Dedifferentiated amniotic fluid mesenchymal stem cell (primary cell): ENCODE results near the gene KRTAP5-4.
"Not testable (repeated sequence)": the region's sequence is repeated elsewhere in the genome, so short reads cannot be mapped to it uniquely, and the experiment has no call there.

Experiments
- DNase-seq: peaks from one replicate; pipeline ENCODE4 v3.0.0-alpha.2; 2016; ENCODE audit errors: extremely low spot score

Gene KRTAP5-4

DNA sequence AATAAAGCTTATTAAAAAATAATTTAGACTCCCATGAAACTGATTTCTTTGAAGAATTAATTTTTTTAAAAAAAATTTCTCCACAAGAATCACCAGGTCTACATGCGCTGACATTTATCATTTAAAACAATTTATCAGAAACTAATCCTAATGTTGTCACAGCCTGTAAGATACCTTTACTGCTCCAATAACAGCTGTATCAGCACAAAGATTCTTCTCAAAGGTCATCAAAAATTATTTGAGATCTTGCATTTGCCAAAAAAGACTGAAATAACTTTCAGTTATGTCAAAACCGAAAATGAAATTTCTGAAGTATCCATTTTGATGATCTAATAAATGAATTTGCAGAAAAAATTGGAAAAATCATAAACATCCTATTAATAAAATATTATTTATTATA is 15.7 kb upstream of the KRTAP5-4 start:
- DNase-seq = no peak

DNA sequence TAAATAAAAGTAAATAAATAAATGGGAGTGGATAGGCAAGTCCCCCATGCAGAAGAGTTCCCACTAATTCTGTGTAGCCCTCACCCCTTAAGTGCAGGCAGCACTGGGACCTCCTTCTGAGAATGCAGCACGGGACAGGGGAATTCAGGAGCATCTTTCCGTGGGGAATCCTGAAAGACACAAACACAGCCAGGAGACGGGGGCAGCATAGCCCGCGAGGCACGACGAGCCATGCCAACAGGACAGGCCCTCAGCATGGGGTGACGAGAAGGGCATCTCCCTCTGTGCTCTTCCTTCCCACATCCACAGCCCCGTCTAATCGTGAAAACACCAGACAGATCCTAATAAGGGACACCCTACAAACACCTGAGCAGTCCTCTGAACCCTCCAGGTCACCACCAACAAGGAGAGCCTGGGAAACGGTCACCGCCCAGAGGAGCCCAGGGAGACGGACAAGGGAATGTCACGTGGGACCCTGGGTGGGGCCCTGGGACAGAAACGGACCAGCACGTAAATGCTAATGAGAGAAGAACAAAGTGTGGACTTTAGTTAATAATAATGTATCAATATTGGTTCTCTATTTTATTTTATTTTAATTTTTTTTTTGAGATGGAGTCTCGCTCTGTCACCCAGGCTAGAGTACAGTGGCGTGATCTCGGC is 14.5 kb upstream of the KRTAP5-4 start:
- DNase-seq = no peak

DNA sequence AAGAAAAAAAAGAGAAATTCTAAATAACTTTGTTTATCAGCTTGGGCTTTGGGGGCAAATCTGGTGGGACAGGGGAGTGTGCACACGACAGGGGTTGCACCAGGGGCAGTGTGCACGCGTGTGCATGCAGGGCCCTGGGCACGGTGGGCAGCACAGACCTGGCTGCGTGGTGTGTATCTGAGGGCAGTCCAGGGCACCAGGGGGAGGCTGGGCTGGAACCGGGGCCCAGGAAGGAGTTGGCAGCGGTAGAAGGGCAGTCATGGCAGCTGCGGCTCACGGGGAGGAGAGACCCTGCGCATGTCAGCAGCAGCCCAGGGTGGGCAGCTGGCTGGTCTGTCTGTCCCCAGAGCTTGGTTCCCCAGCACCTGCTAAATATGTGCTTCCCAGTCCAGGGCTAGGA is 11.9 kb upstream of the KRTAP5-4 start:
- no peak for DNase-seq

DNA sequence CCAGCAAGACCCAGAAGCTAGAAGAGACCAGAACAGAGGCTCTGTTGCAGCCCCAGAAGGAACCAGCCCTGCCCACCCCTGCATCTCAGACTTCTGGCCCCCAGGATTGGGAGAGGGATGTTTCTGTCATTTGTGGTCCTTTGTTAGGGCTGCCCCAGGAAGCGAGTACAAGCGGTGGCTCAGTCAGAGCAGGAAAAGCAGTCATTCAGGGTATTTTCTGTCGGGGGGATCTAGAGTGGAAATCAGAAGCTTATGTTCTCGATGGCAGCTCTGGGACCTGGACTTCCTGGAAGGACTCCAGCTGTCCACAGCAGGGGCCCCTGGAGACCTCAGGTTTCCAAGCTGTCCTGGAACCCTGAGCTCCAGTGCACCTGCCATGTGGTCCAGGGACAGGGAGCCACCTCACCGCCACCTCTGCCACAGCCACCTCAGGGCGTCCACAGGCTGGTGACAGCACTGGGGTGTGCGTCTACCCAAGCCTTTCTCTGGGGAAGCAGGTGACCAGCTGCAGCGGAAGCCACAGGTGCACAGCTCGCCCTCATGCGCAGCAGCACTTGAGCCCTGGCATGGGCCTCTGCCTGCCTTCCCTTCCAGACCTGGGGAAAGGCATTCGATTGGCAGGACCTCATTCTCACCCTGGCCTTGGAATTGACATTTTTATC is 10.2 kb upstream of the KRTAP5-4 start:
- DNase-seq = no peak

DNA sequence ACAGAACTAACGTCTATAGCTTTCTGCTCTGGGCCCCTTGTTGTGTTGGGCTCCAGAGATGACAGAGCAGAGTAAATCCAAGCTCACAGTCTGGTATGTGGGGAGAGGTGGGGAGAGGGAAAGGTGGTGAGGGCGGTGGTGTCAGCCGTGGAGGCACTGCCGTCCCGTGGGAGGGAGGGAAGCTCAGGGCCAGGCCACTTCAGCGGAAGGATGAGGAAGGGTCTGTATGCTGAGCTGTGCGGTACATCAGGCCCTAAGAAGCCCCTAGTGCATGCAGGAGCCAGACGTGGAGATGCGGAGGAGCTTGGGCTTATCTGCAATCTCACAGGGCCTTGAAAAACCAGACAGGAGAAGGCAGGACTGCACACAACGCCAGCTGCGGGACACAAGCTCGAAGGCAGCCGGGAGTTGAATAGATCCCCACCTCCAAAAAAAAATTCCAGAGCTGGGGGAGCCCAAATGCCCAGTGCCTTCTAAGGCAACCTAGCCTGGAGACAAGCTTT is 9.2 kb upstream of the KRTAP5-4 start:
- DNase-seq = no peak

DNA sequence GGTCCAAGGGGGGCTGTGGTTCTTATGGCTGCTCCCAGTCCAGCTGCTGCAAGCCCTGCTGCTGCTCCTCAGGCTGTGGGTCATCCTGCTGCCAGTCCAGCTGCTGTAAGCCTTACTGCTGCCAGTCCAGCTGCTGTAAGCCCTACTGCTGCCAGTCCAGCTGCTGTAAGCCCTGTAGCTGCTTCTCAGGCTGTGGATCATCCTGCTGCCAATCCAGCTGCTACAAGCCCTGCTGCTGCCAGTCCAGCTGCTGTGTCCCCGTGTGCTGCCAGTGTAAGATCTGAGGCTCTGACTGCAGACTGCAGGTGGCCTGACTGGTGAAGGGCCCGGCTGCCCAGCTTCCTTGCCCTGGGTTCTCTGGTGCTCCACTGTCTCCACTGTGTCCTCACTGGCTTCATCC is 8.3 kb upstream of the KRTAP5-4 start:
- no peak for DNase-seq

DNA sequence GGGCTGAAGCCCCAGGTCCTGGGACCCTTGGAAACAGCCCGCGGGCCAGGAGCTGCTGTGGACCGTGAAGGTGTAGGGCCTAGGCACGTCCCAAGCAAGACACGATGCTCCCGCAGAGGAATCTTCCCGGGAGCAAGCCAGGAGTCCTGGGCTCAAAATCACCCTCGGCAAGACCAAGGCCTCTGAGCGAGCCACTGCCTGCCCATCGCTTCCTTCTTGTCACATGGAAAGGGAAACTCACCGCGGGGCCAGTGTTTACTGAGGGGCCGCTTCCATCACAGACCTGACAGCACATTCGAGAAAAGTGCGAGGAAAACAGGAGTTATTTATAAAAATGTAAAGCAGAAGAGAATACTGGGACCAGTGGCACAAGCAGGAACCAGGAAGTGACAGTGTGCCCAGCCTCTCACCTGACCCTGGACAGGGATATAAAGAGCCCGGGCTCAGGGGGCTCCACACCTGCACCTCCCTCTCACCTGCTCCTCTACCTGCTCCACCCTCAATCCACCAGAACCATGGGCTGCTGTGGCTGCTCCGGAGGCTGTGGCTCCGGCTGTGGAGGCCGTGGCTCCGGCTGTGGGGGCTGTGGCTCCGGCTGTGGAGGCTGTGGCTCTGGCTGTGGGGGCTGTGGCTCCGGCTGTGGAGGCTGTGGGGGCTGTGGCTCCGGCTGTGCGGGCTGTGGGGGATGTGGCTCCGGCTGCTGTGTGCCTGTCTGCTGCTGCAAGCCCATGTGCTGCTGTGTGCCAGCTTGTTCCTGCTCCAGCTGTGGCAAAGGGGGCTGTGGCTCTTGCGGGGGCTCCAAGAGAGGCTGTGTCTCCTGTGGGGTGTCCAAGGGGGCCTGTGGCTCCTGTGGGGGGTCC is 7.6 kb upstream of the KRTAP5-4 start, which contains the start of gene KRTAP5-5:
Gene KRTAP5-5 (plus strand): TSS at position 450 of the 860 bp plus-strand sequence. CDS start 66 bp downstream, at position 516.
- DNase-seq = no peak

DNA sequence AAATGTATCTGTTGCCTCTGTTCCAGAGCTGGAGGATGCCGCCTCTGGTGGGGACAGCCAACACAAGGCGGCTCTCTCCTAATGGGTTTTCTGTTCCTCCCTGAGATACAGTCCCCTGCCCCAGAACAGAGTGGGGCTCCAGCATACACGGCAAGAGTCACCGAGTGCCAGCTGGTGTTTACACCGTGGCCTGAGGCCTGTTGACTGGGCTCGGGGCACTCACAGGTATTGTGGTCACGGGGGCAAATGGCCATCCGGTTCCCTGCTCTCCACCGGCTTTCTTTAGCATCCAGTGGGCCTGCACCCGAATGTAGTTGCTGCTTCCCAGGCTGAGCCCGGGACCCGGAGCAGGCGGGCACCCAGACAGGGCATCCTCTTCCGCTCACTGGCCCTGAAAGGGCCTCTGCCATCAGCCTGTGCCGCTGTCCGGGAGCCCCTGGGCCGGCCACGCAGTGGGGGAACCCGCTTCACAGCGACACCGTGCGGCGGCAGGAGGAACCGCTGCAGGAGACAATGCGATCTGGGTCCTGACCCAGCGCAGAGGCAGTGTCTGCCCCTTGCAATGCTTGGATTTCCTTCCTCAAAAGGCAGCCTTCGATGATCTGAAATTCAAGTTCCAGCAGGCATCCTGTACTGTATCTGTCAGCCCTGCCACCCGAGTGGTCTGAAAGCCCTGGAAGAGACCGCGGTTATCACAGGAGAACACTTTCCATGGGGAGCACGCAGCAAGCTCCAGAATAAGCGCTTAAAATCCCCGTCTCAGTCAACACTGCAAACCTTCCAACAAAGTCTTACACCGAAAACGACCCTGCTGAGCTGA is 6.8 kb upstream of the KRTAP5-4 start:
- DNase-seq = no peak

DNA sequence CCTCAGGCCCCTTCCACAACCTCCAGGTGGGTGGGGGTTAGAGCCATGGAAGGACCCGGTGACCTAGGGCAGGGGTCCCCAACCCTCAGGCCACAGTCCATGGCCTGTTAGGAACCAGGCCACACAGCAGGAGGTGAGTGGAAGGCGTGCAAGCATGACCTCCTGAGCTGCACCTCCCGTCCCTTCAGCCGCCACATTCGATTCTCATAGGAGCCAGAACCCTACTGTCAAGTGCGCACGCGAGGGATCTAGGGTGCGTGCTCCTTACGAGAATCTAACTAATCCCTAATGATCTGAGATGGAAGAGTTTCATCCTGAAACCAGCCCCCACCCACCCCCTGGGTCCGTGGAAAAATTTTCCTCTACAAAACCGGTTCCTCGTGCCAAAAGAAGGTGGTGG is 3.6 kb upstream of the KRTAP5-4 start:
- no peak for DNase-seq

DNA sequence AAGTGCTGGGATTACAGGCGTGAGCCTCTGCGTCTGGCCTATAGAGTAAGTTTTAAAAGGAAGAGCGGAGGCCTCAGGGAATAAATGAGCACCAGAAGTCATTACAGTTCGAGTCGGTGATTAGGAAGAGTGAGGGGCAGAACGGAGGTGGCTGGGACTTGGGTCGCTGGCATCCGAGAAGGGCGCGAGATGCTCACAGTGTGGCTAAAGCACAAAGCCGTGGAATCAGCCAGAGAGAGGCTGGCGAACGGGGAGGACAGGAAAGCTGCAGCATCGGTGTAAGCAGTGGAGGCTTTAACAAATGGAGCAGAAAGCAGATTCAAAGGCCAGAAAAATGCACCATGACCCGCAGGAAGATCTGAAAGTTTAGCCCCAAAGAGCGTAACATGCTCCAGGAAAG is 2.7 kb upstream of the KRTAP5-4 start:
- DNase-seq = no peak

DNA sequence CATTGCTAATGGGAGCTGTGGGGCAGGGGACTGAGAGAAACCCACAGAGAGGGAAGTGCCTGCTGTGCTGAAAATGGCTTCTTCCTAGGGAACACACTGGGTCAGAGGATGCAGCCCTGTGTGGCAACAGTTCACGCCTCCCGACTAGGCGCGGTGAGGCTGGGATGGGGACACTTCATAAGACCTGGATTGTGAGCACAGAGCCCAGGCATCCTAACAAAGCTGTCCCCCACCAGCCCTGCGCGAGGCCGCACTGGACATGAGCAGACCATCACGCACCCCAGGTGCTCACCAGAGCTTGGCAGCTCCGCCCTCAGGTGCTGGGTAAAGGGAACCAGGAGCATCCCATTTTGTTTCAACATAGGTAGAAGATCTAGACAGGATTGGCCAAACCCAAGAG is 1.8 kb upstream of the KRTAP5-4 start:
- DNase-seq = no peak

DNA sequence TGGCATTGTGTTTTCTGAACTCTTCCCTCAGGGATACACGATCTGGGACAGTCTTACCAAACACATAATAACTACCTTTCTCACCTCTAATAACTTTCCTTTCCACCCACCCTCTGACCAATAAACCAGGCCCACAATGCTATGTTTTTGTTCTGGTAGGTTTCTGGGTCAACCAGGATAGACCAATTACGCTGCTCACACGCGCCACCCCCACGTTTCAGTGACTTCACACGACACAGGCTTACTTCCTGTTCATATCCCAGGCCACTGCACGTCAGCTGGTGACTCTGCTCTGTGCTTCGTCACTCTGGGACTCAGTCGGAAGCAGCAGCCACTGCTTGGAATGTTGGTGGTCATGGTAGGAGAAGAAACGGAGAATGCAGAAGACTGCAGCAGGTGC is 2.5 kb downstream of the KRTAP5-4 start:
- no peak for DNase-seq

DNA sequence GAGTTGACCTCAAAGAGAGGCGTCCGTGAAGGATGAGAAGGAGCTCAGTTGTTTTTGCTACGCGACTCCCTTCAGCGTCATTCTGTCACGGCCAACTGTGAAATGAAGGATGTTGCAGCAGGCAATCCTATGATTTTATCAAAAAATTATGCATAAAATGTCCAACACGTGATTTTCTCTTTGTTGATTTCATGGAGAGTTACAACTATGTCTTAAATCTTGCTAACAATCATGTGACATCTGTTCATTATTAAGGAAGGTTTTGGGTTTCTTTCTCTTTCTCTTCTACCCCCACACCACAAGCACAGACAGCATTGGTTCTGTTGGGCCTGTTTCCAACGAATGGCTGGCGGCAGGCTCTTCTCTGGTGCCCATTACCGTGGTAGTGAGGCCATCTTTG is 3.7 kb downstream of the KRTAP5-4 start:
- DNase-seq = peak; percentile 20

DNA sequence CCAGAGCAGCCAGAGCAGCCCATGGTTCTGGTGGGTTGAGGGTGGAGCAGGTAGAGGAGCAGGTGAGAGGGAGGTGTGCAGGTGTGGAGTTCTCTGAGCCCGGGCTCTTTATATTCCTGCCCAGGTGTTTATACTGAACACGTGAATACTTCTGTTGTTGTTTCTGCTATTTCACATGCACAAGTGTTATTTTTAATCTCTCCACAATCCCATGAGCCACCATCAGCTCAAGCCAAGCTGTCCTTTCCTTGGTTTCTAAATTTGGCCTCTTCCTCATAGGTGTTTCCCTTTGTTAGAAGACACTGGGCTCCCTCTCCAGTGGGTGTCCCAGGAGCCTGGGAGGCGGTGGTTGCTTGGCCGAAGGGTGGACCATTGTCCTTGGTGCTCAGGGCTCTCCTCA is 13.6 kb downstream of the KRTAP5-4 start, which contains the start of gene KRTAP5-3:
Gene KRTAP5-3 (minus strand): TSS at position 101 of the 400 bp plus-strand sequence. CDS start 78 bp downstream, at position 23.
- no peak for DNase-seq

DNA sequence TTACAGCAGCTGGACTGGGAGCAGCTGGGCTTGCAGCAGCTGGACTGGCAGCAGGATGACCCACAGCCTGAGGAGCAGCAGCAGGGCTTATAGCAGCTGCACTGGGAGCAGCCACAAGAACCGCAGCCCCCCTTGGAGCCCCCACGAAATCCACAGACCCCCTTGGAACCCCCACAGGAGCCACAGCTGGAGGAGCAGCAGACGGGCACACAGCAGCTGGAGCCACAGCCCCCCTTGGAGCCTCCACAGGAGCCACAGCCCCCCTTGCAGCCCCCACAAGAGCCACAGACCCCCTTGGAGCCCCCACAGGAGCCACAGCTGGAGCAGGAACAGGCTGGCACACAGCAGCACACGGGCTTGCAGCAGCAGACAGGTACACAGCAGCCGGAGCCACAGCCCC is 14.0 kb downstream of the KRTAP5-4 start:
- DNase-seq = not testable (repeated sequence)

DNA sequence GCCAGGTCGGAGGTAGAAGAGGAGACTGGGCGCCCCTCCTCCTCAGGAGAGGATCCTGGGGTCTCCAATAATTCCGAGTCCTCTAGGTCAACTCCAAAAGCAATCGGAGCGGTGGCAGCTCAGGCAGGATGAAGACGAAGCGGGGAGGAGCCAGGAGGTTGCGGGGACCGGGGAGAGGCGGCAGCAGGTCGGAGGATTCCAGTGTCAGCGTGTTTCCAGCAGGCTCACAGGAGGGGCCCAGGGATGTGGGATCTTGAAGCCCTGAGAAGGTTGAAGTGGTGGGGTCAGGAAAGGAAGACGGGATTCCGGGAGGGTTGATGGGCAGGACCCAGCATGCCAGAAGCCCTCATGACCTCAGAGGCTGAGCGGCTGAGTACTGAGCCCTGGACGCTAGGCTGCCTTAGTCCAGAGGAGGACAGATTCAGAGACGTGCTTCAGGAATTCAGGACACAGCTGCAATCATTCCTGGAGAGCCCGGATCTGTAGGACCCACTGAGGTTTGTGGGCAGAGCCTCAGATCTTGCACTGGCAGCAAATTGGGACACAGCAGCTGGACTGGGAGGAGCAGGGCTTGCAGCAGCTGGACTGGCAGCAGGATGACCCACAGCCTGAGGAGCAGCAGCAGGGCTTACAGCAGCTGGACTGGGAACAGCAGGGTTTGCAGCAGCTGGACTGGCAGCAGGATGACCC is 14.6 kb downstream of the KRTAP5-4 start:
- DNase-seq = not testable (repeated sequence)

DNA sequence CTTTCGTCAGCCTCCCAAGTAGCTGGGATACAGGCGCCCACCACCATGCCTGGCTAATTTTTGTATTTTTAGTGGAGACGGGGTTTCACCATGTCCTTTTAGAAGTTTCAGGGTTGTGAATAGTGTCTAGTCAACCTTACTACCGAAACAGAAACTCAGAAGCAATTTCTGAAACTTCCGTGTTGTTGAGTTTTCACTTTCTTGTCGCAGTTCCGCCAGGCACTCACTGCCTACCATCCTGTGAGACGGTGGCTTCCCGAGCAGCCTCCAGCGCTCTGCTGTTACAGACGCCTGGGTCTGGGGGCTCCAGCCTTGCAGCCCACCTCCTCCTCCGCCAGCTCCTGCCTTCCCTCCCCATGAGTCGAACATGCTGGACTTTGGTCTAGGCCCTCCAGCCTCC is 16.0 kb downstream of the KRTAP5-4 start:
- not testable (repeated sequence) for DNase-seq

DNA sequence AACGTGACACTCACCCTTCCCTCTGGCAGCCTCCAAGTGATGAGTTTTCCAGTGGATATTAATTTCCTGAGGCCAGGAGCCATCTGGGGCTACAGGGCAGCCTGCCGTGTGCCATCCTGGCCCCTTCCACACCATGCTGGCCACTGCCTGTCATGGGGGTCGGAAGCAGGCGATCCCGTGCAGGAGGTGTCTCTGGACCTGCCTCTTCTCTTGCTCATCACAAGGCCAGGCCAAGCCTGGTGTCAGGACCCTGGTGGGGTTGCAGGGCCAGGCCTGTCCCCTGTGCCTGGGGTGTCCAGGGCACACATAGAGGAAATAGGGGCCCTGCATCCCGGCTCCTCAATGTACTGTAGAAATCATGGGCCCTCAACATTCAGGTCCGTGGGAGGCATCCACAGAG is 17.2 kb downstream of the KRTAP5-4 start:
- no peak for DNase-seq

DNA sequence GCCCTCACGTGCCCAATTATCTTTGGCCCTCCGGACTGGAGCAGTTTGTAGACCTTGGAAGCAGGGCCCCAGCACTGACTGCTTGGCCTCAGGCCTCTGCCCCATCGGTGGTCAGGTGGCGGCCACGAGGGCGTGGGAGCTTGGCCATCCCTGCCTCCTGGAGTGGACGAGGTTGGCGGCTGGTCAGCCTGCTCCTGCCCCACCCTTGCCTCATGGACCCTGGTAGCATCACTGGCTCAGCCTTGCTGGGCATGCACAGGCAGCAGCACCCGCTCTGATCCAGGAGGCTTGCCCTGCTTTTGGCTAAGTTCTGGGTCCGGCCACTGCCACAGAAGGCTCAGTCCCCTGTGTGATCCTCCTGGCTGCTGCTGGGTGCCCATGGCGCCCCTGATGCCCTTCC is 17.8 kb downstream of the KRTAP5-4 start:
- no peak for DNase-seq

DNA sequence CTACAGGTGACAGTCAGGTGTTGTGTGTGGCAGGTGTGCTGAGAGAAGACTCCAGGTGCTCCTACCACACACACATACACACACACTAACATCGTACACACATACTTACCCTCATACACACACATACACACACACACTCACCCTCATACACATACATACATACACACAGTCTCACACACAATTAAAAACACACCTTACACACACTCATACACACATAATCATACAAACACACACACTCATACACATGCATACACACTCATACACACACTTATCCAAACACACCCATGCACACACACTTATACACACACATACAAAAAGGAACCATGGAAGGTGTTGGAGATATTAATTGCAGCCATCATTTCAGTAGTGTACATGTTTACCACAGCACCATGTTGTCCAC is 18.3 kb downstream of the KRTAP5-4 start:
- DNase-seq = no peak

DNA sequence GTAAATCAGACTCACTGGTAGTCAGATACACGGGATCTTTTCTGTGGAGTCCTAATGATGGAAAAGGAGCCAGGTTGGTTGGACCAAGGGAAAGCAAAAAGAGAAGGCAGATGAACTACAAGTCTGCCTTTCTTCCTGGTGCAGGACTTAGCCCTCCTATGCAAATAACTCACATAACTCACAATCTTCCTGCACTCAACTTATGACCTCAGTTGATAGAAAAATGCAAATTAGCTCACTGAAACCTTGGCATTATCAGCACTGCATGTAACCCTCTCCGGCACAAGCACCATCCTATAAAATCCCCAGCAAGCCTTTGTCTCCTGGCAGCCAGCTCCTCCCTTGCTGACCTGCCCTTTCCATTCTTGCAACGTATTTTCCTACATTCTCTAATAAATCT is 20.3 kb downstream of the KRTAP5-4 start:
- DNase-seq = not testable (repeated sequence)
